SU-DHL-6 (cell line): ENCODE data around the gene TRAT1.

ENCODE experiments used
- CTCF ChIP-seq: fragments of 200-600 bp; sonication (generic); IDR thresholded peaks from one replicate; pipeline ENCODE4 v1.5.1; 2017; ENCODE audit warnings: antibody characterized with exemption, mild to moderate bottlenecking, low read length, moderate library complexity; ENCODE audit not compliant: insufficient read depth, poor library complexity, severe bottlenecking
- EZH2phosphoT487 ChIP-seq: fragments of 200-600 bp; sonication (generic), shearing (Covaris generic); conservative IDR thresholded peaks from 2 replicates; pipeline ENCODE4 v1.6.1; 2018; ENCODE audit warnings: mild to moderate bottlenecking, antibody characterized with exemption, low read length, moderate library complexity, mixed read lengths

- TF ChIP-seq CTCF (no peak), EZH2phosphoT487 (no peak)
Observed at GRCh38 chr3:108845709-108846293, 23.2 kb downstream of the TRAT1 start.
